ENCODE results near the gene TMEM30A. TPM values are rescaled to one million over a fixed set of nuclear protein-coding genes. Genes with fewer than 3 reads are reported as not detected.

TMEM30A gene
- total RNA-seq, 1 experiment from 2014 or later = 33.6 TPM

Other genes with a start within 250 kb of the TMEM30A start
- gene COL12A1, start 78.7 kb downstream of the TMEM30A start, total RNA-seq (2014; rRNA removed; shearing (Covaris generic)) = 0.05 TPM in 1 of 2 replicates, not detected in the other
- gene COX7A2, start 41.0 kb downstream of the TMEM30A start, total RNA-seq (2014; rRNA removed; shearing (Covaris generic)) = 122 and 123 TPM in 2 replicates
- not detected in 2 replicates for gene FILIP1, start 209.0 kb upstream of the TMEM30A start, total RNA-seq (2014; rRNA removed; shearing (Covaris generic))

Measured in HT-29 (cell line).